HG02938 (cell line): Measurements from ENCODE around the gene ACSS1.

ENCODE experiments used
- ATAC-seq: cut with Tn5 transposase; IDR thresholded peaks from one replicate; pipeline ENCODE4 v1.9.1; 2021; ENCODE audit warnings: mild to moderate bottlenecking, moderate library complexity; ENCODE audit not compliant: unreplicated experiment

The ACSS1 gene

DNA sequence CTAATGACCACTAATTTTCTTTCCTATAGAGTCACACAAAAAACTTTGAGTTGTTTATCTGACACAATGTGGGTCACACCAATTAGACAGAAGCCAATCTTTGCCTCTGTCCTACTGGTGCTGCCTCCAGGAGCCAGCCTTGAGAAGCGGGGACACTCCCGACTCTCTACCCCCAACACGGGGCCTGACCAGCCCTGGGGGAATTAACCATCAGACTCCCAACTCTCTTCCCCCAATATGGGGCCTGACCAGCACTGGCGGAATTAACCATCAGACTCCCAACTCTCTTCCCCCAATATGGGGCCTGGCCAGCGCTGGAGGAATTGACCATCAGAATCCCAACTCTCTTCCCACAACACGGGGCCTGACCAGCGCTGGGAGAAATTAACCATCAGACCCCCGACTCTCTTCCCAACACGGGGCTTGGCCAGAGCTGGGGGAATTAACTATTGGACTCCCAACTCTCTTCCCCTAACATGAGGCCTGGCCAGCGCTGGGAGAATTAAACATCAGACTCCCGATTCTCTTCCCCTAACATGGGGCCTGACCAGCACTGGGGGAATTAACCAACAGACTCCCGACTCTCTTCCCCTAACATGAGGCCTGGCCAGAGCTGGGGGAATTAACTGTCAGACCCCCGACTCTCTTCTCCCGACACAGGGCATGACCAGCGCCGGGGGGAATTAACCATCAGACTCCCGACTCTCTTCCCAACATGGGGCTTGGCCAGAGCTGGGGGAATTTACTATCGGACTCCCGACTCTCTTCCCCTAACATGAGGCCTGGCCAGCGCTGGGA is 96.4 kb downstream of the ACSS1 start:
- ATAC-seq = no peak

- no peak for ATAC-seq
Measured at GRCh38 chr20:24960861-24961260, 97.1 kb downstream of the ACSS1 start.

DNA sequence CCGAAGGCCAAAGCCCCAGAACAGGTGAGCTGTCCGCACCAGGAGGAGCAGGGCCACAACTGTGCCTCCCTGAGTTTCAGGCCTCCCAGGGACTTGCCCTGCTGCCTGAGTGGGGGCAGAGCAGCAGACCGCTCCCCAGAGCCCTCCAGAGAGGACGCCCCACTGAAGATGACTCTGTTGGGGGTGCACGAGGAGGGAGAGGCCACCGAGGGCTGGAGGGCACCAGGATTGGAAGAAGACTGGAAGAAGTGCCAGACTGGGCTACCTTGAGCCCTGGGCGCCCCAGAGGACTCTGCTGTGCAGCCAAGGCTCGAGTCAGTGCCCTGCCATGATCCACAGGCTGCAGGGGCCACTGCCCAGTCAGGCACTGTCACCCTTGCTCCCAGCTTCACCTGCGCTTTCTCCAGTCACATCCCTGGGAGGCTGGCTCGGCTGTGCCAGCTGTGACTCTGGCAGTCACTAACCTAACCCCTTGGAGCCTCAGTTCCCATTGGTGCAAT is 97.6 kb downstream of the ACSS1 start:
- no peak for ATAC-seq

DNA sequence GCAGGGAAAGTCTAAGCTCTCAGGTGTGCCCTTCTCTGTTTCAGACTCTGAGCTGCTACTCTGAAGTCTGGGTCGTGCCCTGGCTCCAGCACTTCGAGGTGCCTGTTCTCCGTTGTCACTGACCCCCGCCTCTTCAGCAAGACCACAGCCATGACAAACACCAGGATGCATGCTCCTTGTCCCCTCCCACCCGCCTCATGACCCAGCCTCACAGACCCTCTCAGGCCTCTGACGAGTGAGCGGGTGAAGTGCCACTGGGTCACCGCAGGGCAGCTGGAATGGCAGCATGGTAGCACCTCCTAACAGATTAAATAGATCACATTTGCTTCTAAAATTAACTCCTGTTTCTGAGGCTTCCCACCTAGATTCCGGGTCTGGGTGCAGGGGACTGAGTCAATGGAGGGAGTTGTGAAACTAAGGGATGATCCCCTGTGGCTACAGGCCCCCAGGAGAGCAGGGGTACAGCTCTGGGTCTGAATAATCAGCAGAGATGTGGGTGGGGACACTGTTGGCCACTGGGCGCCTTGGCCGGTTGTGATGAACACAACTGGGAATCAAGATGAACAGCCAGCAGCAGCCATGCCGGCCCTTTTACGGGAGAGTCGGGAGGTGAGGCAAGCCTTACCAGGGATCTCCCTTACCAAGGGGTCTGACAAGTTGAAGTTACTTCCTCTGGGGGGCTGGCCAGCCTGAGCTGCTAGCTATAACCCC is 98.2 kb downstream of the ACSS1 start:
- no peak for ATAC-seq

- ATAC-seq = no peak
Measured at GRCh38 chr20:24958506-24959385, 99.2 kb downstream of the ACSS1 start.

DNA sequence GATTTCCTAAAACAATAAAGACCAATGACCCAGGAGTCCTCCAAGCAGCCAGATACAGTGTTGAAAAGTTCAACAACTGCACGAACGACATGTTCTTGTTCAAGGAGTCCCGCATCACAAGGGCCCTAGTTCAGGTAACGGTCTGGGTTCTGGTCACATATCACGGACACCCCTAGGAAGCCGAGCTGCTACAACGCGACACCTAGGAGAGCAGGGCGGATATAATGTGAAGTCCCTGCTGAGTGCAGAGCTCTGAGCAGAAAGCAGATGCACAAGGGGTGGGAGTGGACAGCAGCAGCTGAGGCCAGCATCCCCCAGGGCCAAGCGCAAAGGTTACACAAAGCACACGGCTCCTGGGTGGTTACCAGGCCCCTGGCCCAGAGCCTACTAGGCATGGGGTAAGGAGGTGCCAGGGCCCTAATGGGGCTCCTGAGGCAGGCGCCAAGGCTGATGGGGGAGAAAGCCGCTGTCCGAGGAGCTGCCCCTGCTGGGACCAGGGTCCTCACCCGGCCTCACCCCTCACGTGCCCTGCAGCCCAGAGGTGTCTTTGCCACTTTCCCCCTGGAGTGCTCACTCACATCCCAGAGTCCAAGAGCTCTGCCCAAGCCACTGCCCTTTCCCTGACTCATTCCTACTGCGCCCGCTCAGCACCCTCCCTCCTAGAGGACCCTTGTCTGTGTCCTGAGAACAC is 100.5 kb downstream of the ACSS1 start:
- ATAC-seq = no peak
